Bronchial epithelial cell (primary cell): ENCODE data around the gene MTM1. TPM values are rescaled to one million over a fixed set of nuclear protein-coding genes. Genes with fewer than 3 reads are reported as not detected.

Experiments
- DNase-seq: peaks from one replicate; pipeline ENCODE4 v3.0.0-alpha.2; 2010; ENCODE audit warnings: low read depth
- FAIRE-seq: peaks from 2 replicates; lab custom pipeline; 2011; peaks lifted over from hg19 to GRCh38; lab: Jason Lieb, UNC
- H3K27me3 ChIP-seq: 2 replicates; pipeline ENCODE4 v1.5.1; 2011; ENCODE audit warnings: low read length; ENCODE audit not compliant: control insufficient read depth, insufficient read depth
- H3K36me3 ChIP-seq: 2 replicates; pipeline ENCODE4 v1.5.1; 2011; ENCODE audit warnings: low read length; ENCODE audit not compliant: control insufficient read depth, insufficient read depth
- H3K4me3 ChIP-seq: 2 replicates; pipeline ENCODE4 v1.5.1; 2011; ENCODE audit warnings: mild to moderate bottlenecking, low read depth, low read length, control low read depth
- total RNA-seq: library from RNA; depleted of rRNA; stranded (reverse); fragments of >200 nt; gene quantifications from 2 replicates; pipeline ENCODE4 v1.2.1, GENCODE V29; 2014
- TF ChIP-seq, protein P1 (sequence below): IDR thresholded peaks from 2 replicates; pipeline ENCODE4 v1.5.1; 2011; ENCODE audit warnings: mild to moderate bottlenecking, moderate library complexity, low read length, control low read depth, inconsistent platforms; ENCODE audit not compliant: insufficient read depth, severe bottlenecking

MTM1 gene
- total RNA-seq, 1 donor from 2014 or later: 11.3 TPM

DNA sequence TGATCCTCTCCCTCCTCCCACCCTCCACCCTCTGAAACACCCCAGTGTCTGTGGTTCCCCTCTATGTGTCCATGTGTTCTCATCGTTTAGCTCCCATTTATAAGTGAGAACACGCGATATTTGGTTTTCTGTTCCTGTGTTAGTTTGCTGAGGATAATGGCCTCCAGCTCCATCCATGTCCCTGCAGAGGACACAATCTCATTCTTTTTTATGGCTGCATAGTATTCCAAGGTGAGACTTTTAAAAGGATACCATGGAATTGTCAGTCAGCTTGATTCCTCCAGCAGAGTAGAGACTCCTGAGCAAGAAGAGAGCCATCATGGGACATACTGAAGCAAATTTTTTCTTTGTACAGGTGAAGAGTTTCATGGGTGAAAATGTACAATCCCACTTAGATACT, 38.8 kb upstream of the MTM1 start:
- TF ChIP-seq, protein P1, sequence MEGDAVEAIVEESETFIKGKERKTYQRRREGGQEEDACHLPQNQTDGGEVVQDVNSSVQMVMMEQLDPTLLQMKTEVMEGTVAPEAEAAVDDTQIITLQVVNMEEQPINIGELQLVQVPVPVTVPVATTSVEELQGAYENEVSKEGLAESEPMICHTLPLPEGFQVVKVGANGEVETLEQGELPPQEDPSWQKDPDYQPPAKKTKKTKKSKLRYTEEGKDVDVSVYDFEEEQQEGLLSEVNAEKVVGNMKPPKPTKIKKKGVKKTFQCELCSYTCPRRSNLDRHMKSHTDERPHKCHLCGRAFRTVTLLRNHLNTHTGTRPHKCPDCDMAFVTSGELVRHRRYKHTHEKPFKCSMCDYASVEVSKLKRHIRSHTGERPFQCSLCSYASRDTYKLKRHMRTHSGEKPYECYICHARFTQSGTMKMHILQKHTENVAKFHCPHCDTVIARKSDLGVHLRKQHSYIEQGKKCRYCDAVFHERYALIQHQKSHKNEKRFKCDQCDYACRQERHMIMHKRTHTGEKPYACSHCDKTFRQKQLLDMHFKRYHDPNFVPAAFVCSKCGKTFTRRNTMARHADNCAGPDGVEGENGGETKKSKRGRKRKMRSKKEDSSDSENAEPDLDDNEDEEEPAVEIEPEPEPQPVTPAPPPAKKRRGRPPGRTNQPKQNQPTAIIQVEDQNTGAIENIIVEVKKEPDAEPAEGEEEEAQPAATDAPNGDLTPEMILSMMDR: no peak
- no peaks in the 10 kb centered on the region for H3K27me3 ChIP-seq
- no peaks in the 10 kb centered on the region for H3K36me3 ChIP-seq
- FAIRE-seq (no peak), DNase-seq (no peak)
- H3K4me3 ChIP-seq: no peak overlapping the region

DNA sequence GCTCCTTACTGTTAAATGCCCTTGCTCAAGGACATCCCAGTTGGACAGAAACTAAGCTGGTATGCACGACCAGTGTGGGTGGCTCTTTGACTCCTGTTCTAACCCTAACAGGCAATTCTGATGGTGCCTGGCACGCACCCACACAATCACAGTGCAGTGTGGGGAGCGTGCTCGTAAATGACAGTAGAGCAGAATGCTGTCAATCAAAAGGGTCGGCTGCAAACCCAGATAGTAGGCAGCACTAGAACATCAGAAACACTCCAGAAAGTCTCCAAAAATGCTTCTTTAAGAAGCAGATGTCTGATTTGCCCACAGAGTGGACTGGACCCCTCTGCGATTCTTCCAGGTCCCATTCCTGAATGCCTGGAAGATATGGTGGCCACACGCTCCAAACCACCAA, 37.6 kb upstream of the MTM1 start:
- TF ChIP-seq, protein P1: no peak
- no peak for FAIRE-seq
- DNase-seq: no peak
- H3K36me3 ChIP-seq: no peaks in the 10 kb centered on the region
- H3K4me3 ChIP-seq: no peak overlapping the region
- no peaks in the 10 kb centered on the region for H3K27me3 ChIP-seq

DNA sequence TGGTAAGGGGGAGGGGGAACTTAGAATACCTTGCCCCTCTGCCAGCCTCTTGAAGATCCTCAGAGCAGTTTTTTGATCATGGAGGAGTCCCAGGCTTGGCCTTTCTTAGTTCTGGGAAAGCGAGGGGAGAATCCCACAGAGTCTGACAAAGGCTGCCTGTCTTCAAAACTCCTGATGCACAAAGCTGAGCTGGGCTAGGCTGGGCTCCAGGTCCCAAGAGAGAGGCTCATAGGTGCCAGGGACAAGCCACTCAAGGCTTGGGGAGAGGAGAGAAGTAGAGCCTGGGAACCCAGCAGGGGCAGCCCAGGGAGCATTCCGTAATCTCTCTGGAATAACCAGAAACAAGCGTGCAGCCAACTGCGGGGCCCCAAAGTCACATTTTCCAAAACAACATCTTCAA, 37.0 kb upstream of the MTM1 start:
- FAIRE-seq (no peak), DNase-seq (no peak)
- H3K36me3 ChIP-seq: no peaks in the 10 kb centered on the region
- TF ChIP-seq, protein P1: no peak
- H3K27me3 ChIP-seq: no peaks in the 10 kb centered on the region
- H3K4me3 ChIP-seq: no peak overlapping the region

DNA sequence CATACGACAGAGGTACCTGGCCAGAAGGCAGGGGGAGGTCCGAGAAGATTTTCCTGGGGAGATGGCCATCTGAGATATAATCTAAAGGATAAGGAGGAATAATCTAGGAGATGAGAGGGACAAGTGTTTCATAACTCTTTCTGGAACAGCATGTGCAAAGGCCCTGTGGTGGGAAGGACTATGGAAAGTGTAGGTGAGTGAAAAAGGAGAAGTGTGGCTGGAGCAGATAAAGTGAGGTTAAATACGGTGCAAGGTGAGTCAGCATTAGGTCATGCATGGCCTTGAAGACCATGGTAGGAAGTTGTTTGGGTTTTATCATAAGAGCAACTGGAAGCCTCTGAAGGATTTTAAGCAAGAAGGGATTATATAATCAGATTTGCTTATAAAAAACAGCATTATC, 34.6 kb upstream of the MTM1 start:
- DNase-seq (peak; percentile 46), FAIRE-seq (no peak)
- Histone ChIP-seq H3K36me3 (no peaks in the 10 kb centered on the region), H3K4me3 (no peak overlapping the region), H3K27me3 (no peaks in the 10 kb centered on the region)
- TF ChIP-seq, protein P1: no peak

DNA sequence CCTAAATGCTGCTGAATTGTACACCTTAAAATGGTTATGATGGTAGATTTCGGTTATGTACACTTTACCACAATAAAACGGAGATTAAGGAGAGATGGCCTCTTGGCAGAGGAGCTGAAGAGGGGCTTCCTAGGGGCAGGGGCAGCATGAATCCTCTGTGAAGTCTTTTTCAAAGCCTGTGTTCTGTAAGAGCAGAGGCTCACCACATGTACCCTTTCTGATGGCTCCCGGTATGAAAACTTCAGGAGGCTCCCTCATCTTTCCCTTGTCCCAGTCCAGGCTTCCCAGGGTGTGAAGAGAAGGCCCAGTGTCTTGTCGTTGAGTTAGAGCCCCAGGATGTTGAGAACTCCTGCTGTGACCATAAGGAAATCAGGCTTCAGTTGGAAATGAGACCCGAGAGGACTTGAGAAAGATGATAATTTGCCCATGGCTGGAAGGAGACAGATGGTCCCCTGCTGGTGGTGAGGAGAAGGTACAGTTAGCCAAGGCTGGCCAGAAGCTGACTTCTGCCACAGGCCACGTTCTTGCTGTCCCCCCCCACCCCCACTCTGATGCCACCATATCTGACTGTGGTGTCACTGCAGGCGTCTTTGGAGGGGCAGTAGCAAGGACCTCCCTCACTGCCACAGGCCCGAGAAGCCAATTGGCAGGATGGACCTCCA, 31.8 kb upstream of the MTM1 start:
- no peaks in the 10 kb centered on the region for H3K27me3 ChIP-seq
- H3K4me3 ChIP-seq: no peak overlapping the region
- H3K36me3 ChIP-seq: no peaks in the 10 kb centered on the region
- no peak for FAIRE-seq
- DNase-seq: no peak
- TF ChIP-seq, protein P1: no peak

DNA sequence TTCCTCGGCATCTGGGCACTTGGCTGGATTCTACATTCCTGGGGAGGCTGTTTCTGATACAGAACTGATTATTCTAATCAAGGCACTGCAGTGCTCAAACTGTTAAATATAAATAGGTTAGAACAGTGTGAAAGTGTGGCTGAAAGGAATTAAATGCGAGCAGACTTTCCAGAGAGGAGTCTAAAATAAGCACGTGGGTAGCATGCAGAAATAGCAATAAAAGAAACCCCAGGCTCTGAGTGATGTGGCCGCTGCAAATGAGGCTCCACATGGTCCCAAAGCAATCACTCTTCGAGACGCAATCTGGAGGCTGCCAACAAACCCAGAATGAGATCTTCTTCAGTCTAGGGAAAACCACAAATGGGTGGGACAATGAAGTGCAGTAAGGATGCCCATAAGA, 30.6 kb upstream of the MTM1 start:
- no peaks in the 10 kb centered on the region for H3K36me3 ChIP-seq
- TF ChIP-seq, protein P1: no peak
- no peak for FAIRE-seq
- H3K27me3 ChIP-seq: no peaks in the 10 kb centered on the region
- H3K4me3 ChIP-seq: no peak overlapping the region
- no peak for DNase-seq
